IMR-90 (cell line): ENCODE data around the gene RFT1. TPM values are rescaled to one million over a fixed set of nuclear protein-coding genes. Genes with fewer than 3 reads are reported as not detected.

Experiments
- ATAC-seq: fragments of 200-7000 bp; cut with Tn5 transposase; 2 replicates; pipeline ENCODE4 v1.9.1; 2020; ENCODE audit warnings: low read depth, mild to moderate bottlenecking, moderate library complexity
- BruUV-seq: library from RNA; stranded (reverse); fragments of 400-500 nt; replicated peaks from 2 replicates; lab custom pipeline; 2021; lab: Mats Ljungman, UMichigan
- CTCF ChIA-PET: fragments of 300-600 bp; formaldehyde crosslinking; extraction: SDS; loops from one replicate; lab custom pipeline; 2021; ENCODE audit warnings: antibody characterized with exemption; lab: Yijun Ruan, JAX
- POLR2A ChIA-PET: fragments of 300-600 bp; sonication (Branson Sonifier 250); formaldehyde crosslinking; loops from one replicate; lab custom pipeline; 2022; ENCODE audit warnings: antibody characterized with exemption; ENCODE audit not compliant: unreplicated experiment; lab: Charles Lee
- DNase-seq: peaks from one replicate; pipeline ENCODE4 v3.0.0; 2013
- H2AFZ ChIP-seq: replicated peaks from 2 replicates; pipeline ENCODE3; 2013; ENCODE audit warnings: low read length, mild to moderate bottlenecking; ENCODE audit not compliant: poor library complexity
- H2AK5ac ChIP-seq: 2 replicates; pipeline ENCODE4 v1.6.1; 2013; ENCODE audit warnings: low read depth, low read length, inconsistent platforms
- H2AK9ac ChIP-seq: replicated peaks from 2 replicates; pipeline ENCODE3; 2013; ENCODE audit warnings: mild to moderate bottlenecking, low read depth, low read length, moderate library complexity; ENCODE audit not compliant: poor library complexity
- H2BK120ac ChIP-seq: 2 replicates; pipeline ENCODE4 v1.6.1; 2013; ENCODE audit warnings: low read depth, low read length, inconsistent platforms
- H2BK15ac ChIP-seq: 3 replicates; pipeline ENCODE4 v1.6.1; 2013; ENCODE audit warnings: low read depth, low read length, inconsistent platforms
- H2BK20ac ChIP-seq: 2 replicates; pipeline ENCODE4 v1.6.1; 2013; ENCODE audit warnings: low read depth, mild to moderate bottlenecking, inconsistent platforms, low read length, moderate library complexity
- H2BK5ac ChIP-seq: 2 replicates; pipeline ENCODE4 v1.6.1; 2013; ENCODE audit warnings: mild to moderate bottlenecking, low read depth, low read length, inconsistent platforms; ENCODE audit not compliant: poor library complexity, severe bottlenecking
- H3K14ac ChIP-seq: replicated peaks from 2 replicates; pipeline ENCODE4 v1.6.1; 2013; ENCODE audit warnings: low read depth, low read length, inconsistent platforms
- H3K18ac ChIP-seq: 2 replicates; pipeline ENCODE4 v1.6.1; 2013; ENCODE audit warnings: low read depth, low read length, control low read depth
- H3K23ac ChIP-seq: 2 replicates; pipeline ENCODE4 v1.6.1; 2013; ENCODE audit warnings: low read depth, low read length, inconsistent platforms
- H3K27ac ChIP-seq: 2 replicates; pipeline ENCODE4 v1.5.1; 2013; ENCODE audit warnings: mild to moderate bottlenecking, control low read depth, low read length; ENCODE audit not compliant: insufficient read depth
- H3K27me3 ChIP-seq: 2 replicates; pipeline ENCODE4 v1.6.1; 2013; ENCODE audit warnings: low read length; ENCODE audit not compliant: control insufficient read depth, insufficient read depth
- H3K36me3 ChIP-seq: 2 replicates; pipeline ENCODE4 v1.6.1; 2013; ENCODE audit warnings: low read length, mixed read lengths; ENCODE audit not compliant: control insufficient read depth, insufficient read depth
- H3K4ac ChIP-seq: 2 replicates; pipeline ENCODE4 v1.6.1; 2013; ENCODE audit warnings: low read depth, low read length, inconsistent platforms
- H3K4me1 ChIP-seq: 2 replicates; pipeline ENCODE4 v1.6.1; 2013; ENCODE audit warnings: low read length, mixed read lengths; ENCODE audit not compliant: control insufficient read depth, insufficient read depth
- H3K4me2 ChIP-seq: 2 replicates; pipeline ENCODE4 v1.6.1; 2013; ENCODE audit warnings: low read depth, mild to moderate bottlenecking, control low read depth, low read length, moderate library complexity
- H3K4me3 ChIP-seq: 2 replicates; pipeline ENCODE4 v1.5.1; 2013; ENCODE audit warnings: low read depth, mild to moderate bottlenecking, control low read depth, low read length, moderate library complexity; ENCODE audit not compliant: insufficient read depth
- H3K56ac ChIP-seq: 2 replicates; pipeline ENCODE4 v1.6.1; 2013; ENCODE audit warnings: low read length, inconsistent platforms; ENCODE audit not compliant: insufficient read depth; ENCODE audit errors: extremely low read depth
- H3K79me1 ChIP-seq, 2 experiments: 2 replicates each; pipeline ENCODE4 v1.6.1; 2013; ENCODE audit warnings: low read length in 2 of 2, inconsistent platforms in 1 of 2, low read depth in 1 of 2
- H3K9ac ChIP-seq: 2 replicates; pipeline ENCODE4 v1.6.1; 2013; ENCODE audit warnings: low read depth, low read length, control low read depth
- H3K9me1 ChIP-seq: 2 replicates; pipeline ENCODE4 v1.6.1; 2013; ENCODE audit warnings: low read length, inconsistent platforms; ENCODE audit not compliant: insufficient read depth
- H3K9me3 ChIP-seq: 2 replicates; pipeline ENCODE4 v1.6.1; 2013; ENCODE audit warnings: low read length; ENCODE audit not compliant: control insufficient read depth, insufficient read depth
- H4K20me1 ChIP-seq: 2 replicates; pipeline ENCODE4 v1.6.1; 2013; ENCODE audit warnings: low read length, inconsistent platforms; ENCODE audit not compliant: insufficient read depth
- H4K5ac ChIP-seq: 2 replicates; pipeline ENCODE4 v1.6.1; 2013; ENCODE audit warnings: mild to moderate bottlenecking, low read depth, low read length, control low read depth
- H4K8ac ChIP-seq, 2 experiments: 2 replicates each; pipeline ENCODE4 v1.6.1; 2013; ENCODE audit warnings: low read depth in 2 of 2, low read length in 2 of 2, control low read depth in 1 of 2, inconsistent platforms in 1 of 2
- H4K91ac ChIP-seq: 2 replicates; pipeline ENCODE4 v1.6.1; 2013; ENCODE audit warnings: low read depth, low read length, inconsistent platforms; ENCODE audit not compliant: insufficient read depth
- MAFK ChIP-seq: IDR thresholded peaks from 2 replicates; pipeline ENCODE4 v1.6.1; 2012; ENCODE audit warnings: low read depth, low read length, improper control_type of control experiment
- MAZ ChIP-seq: IDR thresholded peaks from 2 replicates; pipeline ENCODE4 v1.6.1; 2012; ENCODE audit warnings: low read depth, mild to moderate bottlenecking, low read length, improper control_type of control experiment, moderate library complexity, borderline replicate concordance
- NFE2L2 ChIP-seq: fragments of 150-350 bp; IDR thresholded peaks from 2 replicates; pipeline ENCODE4 v1.6.1; 2016; ENCODE audit warnings: low read depth, mild to moderate bottlenecking, low read length
- WGBS, 2 experiments: methylation state at CpG; one replicate each; pipeline versions ENCODE4 v1.1.5 to v1.1.7; 2013; ENCODE audit warnings: missing lambda C conversion rate in 2 of 2; ENCODE audit not compliant: insufficient read length in 1 of 2; ENCODE audit errors: extremely low coverage in 2 of 2; 5-methylcytosine and 5-hydroxymethylcytosine counted together
- dilution Hi-C: fragments of 300-500 bp; cut with HindIII; formaldehyde crosslinking; loops from one replicate; pipeline ENCODE4 v1.14.3; 2018; ENCODE audit warnings: low sequenced_read_pairs; ENCODE audit not compliant: unreplicated experiment
- in situ Hi-C: fragments of 300-500 bp; cut with MboI; formaldehyde crosslinking; loops from 3 replicates; pipeline ENCODE4 v1.14.3; 2019; ENCODE audit warnings: low sequenced_read_pairs, inconsistent platforms, mixed read lengths
- intact Hi-C: fragments of 100-400 bp; cut with micrococcal nuclease; formaldehyde crosslinking; loops from 2 replicates; pipeline ENCODE4 v1.10.0; 2022
- polyA plus RNA-seq, 3 experiments: library from polyadenylated mRNA; depleted of rRNA; stranded (reverse); fragments of >200 nt; gene quantifications; 2 replicates each; pipeline ENCODE4 v1.2.3, GENCODE V29; 2012; ENCODE audit warnings: low replicate concordance in 1 of 3
- total RNA-seq: library from RNA; depleted of rRNA; stranded (reverse); fragments of >200 nt; gene quantifications from 2 replicates; pipeline ENCODE4 v1.2.3, GENCODE V29; 2012
- TF ChIP-seq, protein P1 (sequence below): fragments of 150-350 bp; IDR thresholded peaks from 2 replicates; pipeline ENCODE4 v1.6.1; 2016; ENCODE audit warnings: low read depth, mild to moderate bottlenecking, low read length, moderate library complexity, borderline replicate concordance

Gene RFT1
- total and polyA plus RNA-seq, 2 of the 4 experiments (the other 2 are of a cell fraction): 14.5 to 23.5 TPM

DNA sequence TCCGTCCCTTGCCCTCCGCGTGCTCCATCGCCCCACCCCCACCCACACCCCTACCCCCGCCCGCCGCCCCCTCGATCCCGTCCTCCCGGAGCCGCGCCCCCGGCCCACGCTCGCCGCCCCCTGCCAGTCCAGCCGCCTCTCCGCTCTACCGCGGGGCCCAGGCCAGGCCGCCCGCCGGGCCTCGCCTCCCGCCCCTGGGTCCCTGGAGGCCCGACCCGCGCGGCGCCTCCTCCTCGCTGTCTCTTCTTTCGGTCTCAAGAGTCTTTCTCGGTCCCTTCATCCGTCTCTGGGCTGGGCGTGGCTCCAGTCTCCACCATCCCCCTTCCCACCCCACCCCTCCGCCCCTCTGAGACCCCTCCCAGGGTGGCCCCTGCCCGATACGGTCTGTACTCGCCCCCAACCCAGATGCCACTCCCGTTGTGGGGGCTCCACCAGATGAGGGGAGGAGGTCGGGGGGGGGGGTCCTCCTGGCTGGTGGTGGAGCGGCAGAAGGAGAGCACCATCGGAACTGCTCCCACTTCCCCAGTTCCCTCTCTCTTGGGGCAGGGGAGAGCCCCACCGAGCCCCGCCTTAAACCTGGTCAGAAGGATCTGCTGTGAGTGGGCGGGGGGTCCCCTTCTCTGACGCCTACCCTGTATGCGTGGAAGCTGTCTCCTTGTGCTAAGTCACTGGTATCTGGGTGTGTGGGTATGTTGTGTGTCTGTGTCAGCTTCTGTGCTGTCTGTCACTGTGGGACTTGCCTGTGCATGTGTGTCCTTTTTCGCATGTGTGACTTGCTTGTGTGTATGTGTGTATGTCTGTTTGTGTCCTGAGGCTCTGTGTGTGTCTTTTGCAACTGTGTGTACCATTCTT, 31.8 kb upstream of the RFT1 start:
- Histone ChIP-seq H3K23ac (peak overlapping the region; percentile 88), H3K27me3 (peaks cover 9% of the 10 kb centered on the region), H3K79me1 (peaks cover 16 to 40% of the 10 kb centered on the region in 2 experiments; a peak in 3 of 4 replicates), H2BK120ac (no peak overlapping the region), H2AFZ (peak overlapping the region; percentile 94), H3K9me1 (peaks cover 19% of the 10 kb centered on the region), H4K8ac (peak overlapping the region in 1 of 2 experiments; percentile 61; a peak in 2 of 4 replicates), H3K18ac (peak overlapping the region; percentile 1; the same call in 1 of the 2 replicates), H2AK9ac (peak overlapping the region; percentile 93), H4K5ac (peak overlapping the region; percentile 67; the same call in 1 of the 2 replicates), H2BK15ac (no peak overlapping the region), H3K4me2 (peak overlapping the region; percentile 60), H4K20me1 (peaks cover 9% of the 10 kb centered on the region; the same call in 1 of the 2 replicates), H2BK5ac (peak overlapping the region; percentile 3), H3K27ac (no peak overlapping the region; the same call in 1 of the 2 replicates), H3K4ac (peak overlapping the region; percentile 71), H3K4me3 (peak overlapping the region; percentile 99), H3K14ac (peak overlapping the region; percentile 74), H3K9ac (peak overlapping the region; percentile 83), H3K9me3 (no peaks in the 10 kb centered on the region), H3K36me3 (0 out of 2 replicates have a peak, but pooled peaks cover 2% of the 10 kb centered on the region), H4K91ac (no peak overlapping the region), H3K4me1 (peaks cover 28% of the 10 kb centered on the region), H3K56ac (no peak overlapping the region), H2AK5ac (peak overlapping the region; percentile 90), H2BK20ac (no peak overlapping the region)
- dilution Hi-C loops (no loop called here), in situ Hi-C loops (no loop called here), intact Hi-C loops (loop anchor here (2.0 kb wide), 1 partner anchor 35 kb away; no protein-coding TSS in a partner anchor)
- POLR2A ChIA-PET: no interaction called here
- BruUV-seq: no TSS peak
- peak; percentile 29 for ATAC-seq
- DNase-seq: peak; percentile 20
- CTCF ChIA-PET: no interaction called here
- TF ChIP-seq, protein P1, sequence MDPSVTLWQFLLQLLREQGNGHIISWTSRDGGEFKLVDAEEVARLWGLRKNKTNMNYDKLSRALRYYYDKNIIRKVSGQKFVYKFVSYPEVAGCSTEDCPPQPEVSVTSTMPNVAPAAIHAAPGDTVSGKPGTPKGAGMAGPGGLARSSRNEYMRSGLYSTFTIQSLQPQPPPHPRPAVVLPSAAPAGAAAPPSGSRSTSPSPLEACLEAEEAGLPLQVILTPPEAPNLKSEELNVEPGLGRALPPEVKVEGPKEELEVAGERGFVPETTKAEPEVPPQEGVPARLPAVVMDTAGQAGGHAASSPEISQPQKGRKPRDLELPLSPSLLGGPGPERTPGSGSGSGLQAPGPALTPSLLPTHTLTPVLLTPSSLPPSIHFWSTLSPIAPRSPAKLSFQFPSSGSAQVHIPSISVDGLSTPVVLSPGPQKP: no peak
- TF ChIP-seq MAZ (peak; percentile 4; the same call in 1 of the 2 replicates), NFE2L2 (no peak), MAFK (no peak)
- WGBS, 2 experiments: 7% methylated on average over 13 of the region's 49 CpGs; no CpG with 5 or more reads in 1 of the 2 experiments
